Measurements from ENCODE around the gene IL34. TPM values are rescaled to one million over a fixed set of nuclear protein-coding genes. Genes with fewer than 3 reads are reported as not detected.

IL34 gene
- total and polyA plus RNA-seq, 4 donors: 0.25 to 0.93 (median 0.42) TPM

DNA sequence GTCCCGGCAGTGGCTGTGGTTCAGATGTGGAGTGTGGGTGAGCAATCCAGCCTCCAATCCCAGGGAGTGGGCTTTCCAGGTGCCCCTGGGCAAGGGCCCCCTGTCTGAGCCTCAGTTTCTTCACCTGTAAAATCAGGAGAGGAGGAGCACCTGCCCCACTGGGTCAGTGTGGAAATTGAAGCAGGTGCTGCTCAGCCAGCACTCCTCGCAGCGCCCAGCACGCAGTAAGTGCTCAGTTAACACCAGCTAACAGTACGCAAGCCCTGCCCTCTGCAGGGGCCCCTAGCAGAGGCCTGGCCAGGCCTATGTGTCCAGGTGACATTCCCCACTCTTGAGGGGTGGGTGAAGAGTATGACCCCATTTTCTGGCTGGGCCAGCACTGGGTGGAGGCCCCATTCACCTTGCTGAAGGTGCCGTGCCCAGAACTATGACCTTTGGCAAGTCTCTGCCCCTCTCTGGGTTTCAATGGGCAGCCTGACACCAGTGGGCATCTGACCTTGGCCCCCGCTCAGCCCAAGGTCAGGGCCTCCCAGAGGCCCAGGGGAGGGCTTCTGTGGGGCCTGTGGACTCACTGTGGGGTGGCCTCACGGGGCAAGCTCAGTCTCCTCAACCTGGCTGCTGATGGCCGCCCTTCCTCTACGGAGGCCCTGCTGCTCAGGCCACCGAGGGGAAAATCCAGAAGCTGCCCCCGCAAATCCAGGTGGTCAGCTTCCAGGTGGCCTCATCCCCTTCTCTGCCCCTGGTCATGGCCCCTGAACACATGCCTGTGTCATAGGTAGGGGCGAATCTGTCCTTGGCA, 37.0 kb downstream of the IL34 start:
- H3K27me3 ChIP-seq (ENCODE audit: control insufficient read depth in 4 of 4, insufficient read depth in 4 of 4, low read length in 3 of 4): no peaks in the 10 kb centered on the region
- DNase-seq (ENCODE audit: low spot score): no peak
- TF ChIP-seq, protein P1, sequence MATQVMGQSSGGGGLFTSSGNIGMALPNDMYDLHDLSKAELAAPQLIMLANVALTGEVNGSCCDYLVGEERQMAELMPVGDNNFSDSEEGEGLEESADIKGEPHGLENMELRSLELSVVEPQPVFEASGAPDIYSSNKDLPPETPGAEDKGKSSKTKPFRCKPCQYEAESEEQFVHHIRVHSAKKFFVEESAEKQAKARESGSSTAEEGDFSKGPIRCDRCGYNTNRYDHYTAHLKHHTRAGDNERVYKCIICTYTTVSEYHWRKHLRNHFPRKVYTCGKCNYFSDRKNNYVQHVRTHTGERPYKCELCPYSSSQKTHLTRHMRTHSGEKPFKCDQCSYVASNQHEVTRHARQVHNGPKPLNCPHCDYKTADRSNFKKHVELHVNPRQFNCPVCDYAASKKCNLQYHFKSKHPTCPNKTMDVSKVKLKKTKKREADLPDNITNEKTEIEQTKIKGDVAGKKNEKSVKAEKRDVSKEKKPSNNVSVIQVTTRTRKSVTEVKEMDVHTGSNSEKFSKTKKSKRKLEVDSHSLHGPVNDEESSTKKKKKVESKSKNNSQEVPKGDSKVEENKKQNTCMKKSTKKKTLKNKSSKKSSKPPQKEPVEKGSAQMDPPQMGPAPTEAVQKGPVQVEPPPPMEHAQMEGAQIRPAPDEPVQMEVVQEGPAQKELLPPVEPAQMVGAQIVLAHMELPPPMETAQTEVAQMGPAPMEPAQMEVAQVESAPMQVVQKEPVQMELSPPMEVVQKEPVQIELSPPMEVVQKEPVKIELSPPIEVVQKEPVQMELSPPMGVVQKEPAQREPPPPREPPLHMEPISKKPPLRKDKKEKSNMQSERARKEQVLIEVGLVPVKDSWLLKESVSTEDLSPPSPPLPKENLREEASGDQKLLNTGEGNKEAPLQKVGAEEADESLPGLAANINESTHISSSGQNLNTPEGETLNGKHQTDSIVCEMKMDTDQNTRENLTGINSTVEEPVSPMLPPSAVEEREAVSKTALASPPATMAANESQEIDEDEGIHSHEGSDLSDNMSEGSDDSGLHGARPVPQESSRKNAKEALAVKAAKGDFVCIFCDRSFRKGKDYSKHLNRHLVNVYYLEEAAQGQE (IDR thresholded peaks at IDR 0.05): no peak
- TF ChIP-seq SP1 (IDR thresholded peaks at IDR 0.05) (no peak), HNF4A (conservative IDR thresholded peaks at IDR 0.05) (peak; percentile 58 to 64), YY1 (IDR thresholded peaks at IDR 0.05) (peak; percentile 67), RXRA (IDR thresholded peaks at IDR 0.05) (peak; percentile 36 to 71), EGR1 (IDR thresholded peaks at IDR 0.05; ENCODE audit: low read depth in 2 of 2) (no peak)
- TF ChIP-seq, protein P2, sequence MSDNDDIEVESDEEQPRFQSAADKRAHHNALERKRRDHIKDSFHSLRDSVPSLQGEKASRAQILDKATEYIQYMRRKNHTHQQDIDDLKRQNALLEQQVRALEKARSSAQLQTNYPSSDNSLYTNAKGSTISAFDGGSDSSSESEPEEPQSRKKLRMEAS (IDR thresholded peaks at IDR 0.05): peak; percentile 46
- H3K27ac ChIP-seq (ENCODE audit: low read depth in 1 of 2, low read length in 2 of 2): peak overlapping the region; percentile 94 to 95
- peaks cover 16 to 56% (median 34%) of the 10 kb centered on the region in 4 donors for H3K4me1 ChIP-seq (ENCODE audit: control insufficient read depth in 4 of 4, insufficient read depth in 4 of 4, low read length in 3 of 4)
- 44% methylated on average over 13 of the region's 13 CpGs for WGBS
- peak overlapping the region; percentile 3 to 90 (median 51) for H3K4me3 ChIP-seq (ENCODE audit: low read depth in 1 of 3, low read length in 3 of 3)
- peak overlapping the region; percentile 68 to 92 for H3K9ac ChIP-seq (ENCODE audit: low read depth in 1 of 2, low read length in 2 of 2)
- no peaks in the 10 kb centered on the region for H3K9me3 ChIP-seq (ENCODE audit: control insufficient read depth in 4 of 4, low read length in 3 of 4)
- peaks cover under 1 to 15% (median 9%) of the 10 kb centered on the region in 4 donors for H3K36me3 ChIP-seq (ENCODE audit: control insufficient read depth in 4 of 4, insufficient read depth in 3 of 4, low read depth in 1 of 4, low read length in 3 of 4)

DNA sequence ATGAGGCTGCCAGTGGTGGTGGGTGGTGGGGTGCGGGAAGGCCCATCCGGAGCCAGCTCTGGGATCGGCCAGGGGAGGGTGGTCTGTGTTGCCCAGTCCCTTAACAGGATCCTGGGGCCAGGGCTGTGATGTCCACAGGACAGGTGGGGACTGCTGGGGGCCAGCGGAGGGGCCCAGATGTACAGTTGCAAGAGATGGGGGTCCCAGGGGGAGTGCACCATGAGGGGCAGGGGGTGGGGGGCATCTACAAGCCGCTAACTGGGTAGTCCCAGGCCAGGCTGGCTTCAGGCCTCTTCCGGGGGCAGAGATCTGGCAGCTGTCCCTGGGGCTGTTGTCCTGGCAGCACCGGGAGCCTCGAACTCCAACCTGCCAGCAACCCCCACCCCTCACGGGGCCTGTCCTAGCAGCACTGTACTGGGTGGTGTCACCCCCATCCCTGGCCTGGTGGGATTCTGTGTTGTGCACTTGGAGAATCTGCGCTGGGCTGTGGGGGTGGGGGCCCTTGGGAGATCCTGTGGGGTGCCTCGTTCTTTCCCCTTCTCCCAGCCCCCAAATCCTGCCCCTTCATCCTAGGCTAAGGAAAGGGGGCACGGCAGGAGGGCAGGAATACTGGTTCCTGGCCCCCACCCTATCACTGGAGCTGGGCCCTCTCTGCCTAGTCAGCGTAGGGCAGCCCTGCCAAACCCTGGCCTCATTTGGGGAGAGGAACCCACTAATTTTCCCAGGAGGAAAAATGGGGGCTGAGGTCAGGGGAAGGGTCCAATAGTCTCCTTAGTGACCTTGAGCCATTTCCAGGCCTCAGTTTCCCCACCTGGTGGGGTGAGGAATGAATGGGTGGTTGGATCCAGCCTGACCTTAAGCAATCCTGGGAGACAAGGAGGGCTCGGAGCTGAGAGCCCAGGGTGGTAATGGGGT, 38.0 kb downstream of the IL34 start:
- peaks cover 0 to 6% (median 3%) of the 10 kb centered on the region in 4 donors for H3K36me3 ChIP-seq (ENCODE audit: control insufficient read depth in 4 of 4, insufficient read depth in 3 of 4, low read depth in 1 of 4, low read length in 3 of 4)
- peaks cover 16 to 57% (median 36%) of the 10 kb centered on the region in 4 donors for H3K4me1 ChIP-seq (ENCODE audit: control insufficient read depth in 4 of 4, insufficient read depth in 4 of 4, low read length in 3 of 4)
- H3K27me3 ChIP-seq (ENCODE audit: control insufficient read depth in 4 of 4, insufficient read depth in 4 of 4, low read length in 3 of 4): no peaks in the 10 kb centered on the region
- H3K9ac ChIP-seq (ENCODE audit: low read depth in 1 of 2, low read length in 2 of 2): peak overlapping the region; percentile 93 to 99
- peak overlapping the region; percentile 94 to 95 for H3K27ac ChIP-seq (ENCODE audit: low read depth in 1 of 2, low read length in 2 of 2)
- WGBS: 26% methylated on average over 14 of the region's 14 CpGs
- no peaks in the 10 kb centered on the region for H3K9me3 ChIP-seq (ENCODE audit: control insufficient read depth in 4 of 4, low read length in 3 of 4)
- DNase-seq (ENCODE audit: low spot score): no peak
- peak overlapping the region; percentile 84 to 90 (median 89) for H3K4me3 ChIP-seq (ENCODE audit: low read depth in 1 of 3, low read length in 3 of 3)
- TF ChIP-seq, protein P2 (IDR thresholded peaks at IDR 0.05): no peak
- TF ChIP-seq EGR1 (IDR thresholded peaks at IDR 0.05; ENCODE audit: low read depth in 2 of 2) (no peak), RXRA (IDR thresholded peaks at IDR 0.05) (peak; percentile 26 to 49), HNF4A (conservative IDR thresholded peaks at IDR 0.05) (peak in 1 of 2 donors; percentile 19)
- TF ChIP-seq, protein P3, sequence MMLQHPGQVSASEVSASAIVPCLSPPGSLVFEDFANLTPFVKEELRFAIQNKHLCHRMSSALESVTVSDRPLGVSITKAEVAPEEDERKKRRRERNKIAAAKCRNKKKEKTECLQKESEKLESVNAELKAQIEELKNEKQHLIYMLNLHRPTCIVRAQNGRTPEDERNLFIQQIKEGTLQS (IDR thresholded peaks at IDR 0.05): no peak
